ENCODE measurements around the gene IGSF11.
"Not testable (repeated sequence)": the region's sequence is repeated elsewhere in the genome, so short reads cannot be mapped to it uniquely, and the experiment has no call there.

The IGSF11 gene, protein sequence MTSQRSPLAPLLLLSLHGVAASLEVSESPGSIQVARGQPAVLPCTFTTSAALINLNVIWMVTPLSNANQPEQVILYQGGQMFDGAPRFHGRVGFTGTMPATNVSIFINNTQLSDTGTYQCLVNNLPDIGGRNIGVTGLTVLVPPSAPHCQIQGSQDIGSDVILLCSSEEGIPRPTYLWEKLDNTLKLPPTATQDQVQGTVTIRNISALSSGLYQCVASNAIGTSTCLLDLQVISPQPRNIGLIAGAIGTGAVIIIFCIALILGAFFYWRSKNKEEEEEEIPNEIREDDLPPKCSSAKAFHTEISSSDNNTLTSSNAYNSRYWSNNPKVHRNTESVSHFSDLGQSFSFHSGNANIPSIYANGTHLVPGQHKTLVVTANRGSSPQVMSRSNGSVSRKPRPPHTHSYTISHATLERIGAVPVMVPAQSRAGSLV

DNA sequence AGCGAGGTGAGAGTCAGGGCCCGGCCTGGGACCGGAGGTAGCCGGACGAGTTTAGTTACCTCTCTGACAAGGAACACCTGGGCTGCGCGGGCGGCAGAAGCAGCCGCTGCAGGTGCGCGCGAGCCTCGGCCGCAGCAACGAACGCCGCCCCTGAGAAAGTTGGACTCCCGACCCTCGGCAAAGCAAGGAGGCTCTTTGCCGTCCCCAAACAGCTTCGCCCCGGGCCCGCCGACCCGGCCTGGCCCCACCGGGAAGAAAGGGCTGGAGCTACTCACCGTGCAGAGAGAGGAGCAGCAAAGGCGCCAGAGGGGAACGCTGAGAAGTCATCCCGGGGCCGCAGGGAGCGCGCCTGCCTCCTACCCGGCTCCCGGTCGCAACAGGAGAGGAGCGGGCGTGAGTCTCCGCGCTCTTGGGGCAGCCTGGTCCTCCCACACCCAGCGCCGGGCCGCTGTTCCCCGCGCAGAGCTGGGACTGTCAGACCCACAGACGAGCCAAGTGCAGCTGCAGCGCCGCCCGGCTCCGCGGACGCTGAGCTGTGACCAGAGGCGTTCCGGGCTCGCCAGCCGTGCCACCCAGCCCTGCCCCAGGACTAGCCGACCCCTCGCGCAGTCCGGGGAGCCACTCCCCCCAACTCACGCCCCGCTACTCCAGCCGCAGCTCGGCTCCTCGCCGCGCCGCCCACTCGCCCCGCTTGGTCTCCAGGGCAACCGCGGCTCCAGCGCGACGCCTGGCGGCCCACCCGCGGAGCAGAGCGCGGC is at the start of gene IGSF11:
Gene IGSF11, minus strand, starts transcription at position 591 of the 758 bp plus-strand sequence. Its CDS starts 264 bp downstream, at position 327.
- peak; percentile 38 for DNase-seq

DNA sequence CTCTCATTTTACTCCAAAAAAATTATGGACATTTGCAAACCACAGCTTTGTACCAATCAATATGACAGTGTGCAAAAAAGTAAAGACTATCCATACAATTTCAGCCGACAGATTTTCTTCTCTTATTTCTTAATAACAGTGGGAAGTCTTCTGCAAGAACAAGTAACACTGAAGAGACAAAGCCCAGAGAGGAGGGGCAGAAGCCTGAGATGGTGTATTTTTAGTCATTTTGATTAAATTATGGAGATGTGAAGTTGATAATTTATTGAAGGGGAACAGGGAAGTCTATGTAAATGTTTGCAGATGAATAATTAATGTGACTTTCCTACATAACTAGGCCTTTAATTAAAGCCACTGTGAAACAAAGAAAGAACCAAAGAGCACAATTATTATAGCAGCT is 45.7 kb upstream of the IGSF11 start:
- DNase-seq: no peak

DNA sequence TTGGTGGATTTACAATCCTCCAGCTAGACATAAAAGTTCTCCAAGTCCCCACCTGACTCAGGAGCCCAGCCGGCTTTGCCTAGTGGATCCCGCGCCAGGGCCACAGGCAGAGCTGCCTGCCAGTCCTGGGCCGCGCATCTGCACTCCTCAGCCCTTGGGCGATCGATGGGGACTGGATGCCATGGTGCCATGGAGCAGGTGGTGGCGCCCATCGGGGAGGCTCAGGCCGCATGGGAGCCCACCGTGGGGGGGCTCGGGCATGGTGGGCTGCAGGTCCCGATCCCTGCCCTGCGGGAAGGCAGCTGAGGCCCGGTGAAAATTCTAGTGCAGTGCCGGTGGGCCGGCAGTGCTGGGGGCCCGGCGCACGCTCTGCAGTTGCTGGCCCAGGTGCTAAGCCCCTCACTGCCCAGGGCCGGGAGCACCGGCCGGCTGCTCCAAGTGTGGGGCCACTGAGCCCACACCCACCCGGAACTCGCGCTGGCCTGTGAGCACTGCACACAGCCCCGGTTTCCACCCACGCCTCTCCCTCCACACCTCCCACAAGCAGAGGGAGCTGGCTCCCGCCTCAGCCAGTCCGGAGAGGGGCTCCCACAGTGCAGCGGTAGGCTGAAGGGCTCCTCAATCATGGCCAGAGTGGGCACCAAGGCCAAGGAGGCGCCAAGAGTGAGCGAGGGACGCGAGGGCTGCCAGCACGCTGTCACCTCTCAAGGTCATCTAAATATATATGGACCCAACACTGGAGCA is 38.8 kb upstream of the IGSF11 start:
- no peak for DNase-seq

DNA sequence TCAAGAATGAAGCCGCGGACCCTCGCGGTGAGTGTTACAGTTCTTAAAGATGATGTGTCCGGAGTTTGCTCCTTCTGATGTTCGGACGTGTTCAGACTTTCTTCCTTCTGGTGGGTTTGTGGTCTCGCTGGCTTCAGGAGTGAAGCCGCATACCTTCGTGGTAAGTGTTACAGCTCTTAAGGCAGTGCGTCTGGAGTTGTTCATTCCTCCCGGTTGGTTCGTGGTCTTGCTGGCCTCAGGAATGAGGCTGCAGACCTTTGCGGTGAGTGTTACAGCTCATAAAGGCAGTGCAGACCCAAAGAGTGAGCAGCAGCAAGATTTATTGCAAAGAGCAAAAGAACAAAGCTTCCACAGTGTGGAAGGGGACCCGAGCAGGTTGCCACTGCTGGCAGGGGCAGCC is 37.8 kb upstream of the IGSF11 start:
- DNase-seq: not testable (repeated sequence)

DNA sequence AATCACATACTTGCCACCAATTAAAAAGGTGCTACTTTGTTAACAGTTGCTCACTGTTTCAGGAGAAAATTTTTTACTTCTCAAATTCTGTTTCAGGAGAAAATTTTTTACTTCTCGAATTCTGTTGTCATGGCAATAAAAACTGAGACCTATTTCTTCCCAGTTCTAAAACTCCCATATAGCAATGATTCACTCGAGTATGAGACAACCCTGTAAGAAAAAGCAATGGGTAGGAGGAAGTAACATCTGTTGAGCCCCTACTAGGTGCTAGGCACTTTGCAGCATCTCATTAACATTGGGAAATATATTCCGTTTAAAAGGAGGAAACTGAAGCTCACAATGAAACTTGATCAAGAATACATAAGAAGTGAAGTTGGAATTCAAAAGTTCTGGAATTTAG is 35.1 kb upstream of the IGSF11 start:
- DNase-seq: no peak

DNA sequence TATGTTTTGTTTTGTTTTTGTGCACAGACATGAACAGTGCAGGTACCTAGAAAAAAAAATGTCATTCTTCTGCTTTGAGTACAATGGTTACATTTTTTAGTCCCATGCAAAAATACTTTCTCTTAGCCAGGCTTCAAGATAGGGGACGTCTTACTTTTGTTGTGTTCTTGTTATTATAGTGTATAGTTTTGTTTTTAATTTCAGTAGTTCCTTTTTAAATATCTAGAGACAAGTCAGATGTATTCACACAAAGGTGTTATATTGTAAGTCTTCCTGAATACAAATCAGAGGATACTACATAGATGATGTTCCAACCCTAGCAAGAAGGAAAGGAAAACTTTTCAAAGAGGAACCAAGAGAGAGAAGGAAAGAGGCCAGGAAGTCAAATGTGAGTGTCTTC is 28.8 kb upstream of the IGSF11 start:
- no peak for DNase-seq

DNA sequence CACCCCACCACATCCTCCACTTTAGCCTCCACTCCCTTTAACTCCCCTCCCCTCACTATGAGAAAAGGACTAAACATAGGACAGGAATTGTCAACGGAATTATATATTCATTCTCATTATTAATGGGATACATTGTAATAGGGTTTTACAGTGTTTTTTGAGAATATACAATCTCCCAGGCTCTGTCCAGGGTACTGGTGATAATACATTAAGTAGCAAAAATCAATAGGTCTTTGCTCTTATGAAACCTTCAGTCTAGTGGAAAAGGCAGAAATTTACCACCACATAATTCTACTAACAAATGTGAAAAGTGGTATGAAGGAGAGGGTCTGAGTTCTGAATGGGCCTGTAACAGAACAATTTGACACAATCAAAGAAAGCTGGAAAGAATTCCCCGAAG is 28.2 kb upstream of the IGSF11 start:
- DNase-seq: no peak

DNA sequence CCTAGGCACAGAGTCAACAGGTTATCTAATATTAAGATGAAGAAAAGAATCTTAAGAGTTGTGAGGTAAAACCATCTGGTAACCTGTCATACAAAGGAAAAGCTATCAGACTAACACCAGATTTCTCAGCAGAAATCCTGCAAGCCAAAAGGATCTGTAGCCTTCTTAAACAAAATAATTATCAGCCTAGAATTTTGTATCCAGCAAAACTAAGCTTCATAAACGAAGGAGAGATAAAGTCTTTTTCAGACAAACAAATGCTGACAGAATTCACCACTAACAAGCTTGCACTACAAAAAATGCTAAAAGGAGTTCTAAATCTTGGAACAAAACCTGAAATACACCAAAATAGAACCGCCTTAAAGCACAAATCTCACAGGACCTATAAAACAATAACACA is 9.9 kb upstream of the IGSF11 start:
- DNase-seq: no peak

DNA sequence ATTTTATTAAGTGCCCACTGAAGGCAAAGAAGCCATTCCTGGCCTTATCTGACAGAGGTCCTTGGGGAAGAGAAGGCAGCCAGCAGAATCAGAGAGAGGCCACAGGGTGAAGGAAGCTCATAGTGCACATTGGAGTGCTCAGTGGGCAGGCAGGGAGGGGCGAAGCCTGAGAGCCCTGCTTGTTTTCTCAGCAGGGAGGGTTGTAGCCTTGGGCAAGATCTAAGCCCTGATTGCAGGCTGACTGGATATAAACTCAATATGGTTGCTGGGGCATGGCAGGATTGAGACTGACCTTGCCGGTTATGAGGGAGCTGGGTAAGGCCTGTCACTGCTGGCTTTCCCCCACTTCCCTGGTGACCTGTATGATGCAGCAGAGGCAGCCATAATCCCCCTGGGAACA is 7.5 kb upstream of the IGSF11 start:
- DNase-seq: no peak

DNA sequence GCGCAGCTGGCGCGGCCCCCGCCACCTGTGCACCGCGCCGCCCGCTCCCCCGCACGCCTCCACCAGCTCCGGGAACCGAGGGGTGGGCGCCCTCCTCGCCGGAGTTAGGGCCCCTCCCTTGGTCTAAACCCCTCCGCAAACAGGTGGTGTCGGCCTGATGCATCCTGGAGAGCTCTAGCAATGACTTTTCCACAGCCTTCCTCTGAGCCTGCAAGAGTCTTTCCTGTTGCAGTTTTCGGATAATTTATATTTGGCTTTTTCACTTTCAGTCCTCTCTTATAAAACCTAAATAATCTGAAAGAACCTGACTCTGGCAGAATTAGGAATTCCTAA is 334 bp upstream of the IGSF11 start:
- DNase-seq: no peak

DNA sequence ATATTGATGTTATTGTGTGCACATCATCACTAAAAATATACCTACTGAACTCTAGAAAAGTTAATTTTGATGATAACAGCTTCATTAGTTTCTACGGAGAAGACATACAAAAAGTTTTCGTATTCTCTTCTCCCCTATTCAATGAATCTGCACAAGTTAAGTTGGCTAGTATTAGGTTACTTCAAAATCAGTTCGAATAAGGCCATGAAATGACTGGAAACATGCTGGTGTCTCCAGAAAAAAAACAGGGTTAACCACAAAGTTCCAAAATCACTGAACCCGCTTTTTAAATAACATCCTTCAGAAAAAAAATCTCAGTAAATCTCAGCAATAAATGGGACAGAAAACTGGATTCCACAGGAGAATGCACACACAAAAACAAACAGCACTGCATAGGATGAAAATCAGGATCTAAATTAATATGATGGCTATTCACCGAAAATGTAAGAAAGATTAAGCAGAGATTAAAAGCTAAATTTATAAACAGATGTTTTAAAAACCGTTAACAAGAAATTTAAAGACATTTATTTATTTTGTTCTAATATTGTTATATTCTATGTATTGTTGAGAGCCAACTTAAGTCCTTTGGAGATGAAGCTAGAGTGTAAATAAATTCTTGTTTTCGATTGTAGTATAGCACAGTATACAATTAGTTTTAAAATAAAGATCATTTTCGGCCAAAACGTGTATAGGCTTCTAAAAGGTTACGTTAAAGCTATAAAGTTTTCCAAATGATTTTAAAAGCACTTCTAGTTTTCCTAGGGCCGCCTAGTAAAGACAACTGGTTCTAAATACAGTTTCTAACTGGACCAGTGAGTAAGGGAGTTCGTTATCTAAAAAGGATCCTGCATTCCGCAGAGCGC is 1.0 kb downstream of the IGSF11 start:
- DNase-seq: no peak

DNA sequence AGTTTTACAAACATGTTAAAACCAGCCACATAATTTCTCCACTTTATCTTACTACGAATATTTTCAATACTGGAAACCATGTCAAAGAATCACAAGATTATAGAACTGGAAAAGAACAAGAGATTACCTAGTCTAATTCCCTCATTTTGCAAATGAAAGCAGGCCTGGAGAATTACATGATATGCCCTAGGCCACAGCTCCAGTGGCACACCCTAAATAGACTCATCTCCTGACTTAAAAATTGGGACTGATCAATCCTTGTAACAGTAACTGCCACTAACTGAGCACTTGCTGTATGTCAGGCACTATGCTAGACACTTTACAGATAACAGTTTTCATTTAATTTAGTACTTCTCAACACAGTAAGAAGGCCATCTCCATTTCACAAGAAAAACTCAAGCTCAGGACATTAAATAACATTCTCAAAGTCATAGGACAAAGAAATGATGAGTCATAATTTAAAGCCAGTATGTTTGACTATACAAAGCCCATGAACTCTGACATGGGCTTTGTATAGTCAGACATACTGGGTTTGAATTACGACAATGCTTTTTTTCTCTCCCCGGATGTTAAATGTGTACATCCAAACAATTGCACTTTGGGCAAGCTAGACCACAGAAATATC is 9.4 kb downstream of the IGSF11 start:
- no peak for DNase-seq

DNA sequence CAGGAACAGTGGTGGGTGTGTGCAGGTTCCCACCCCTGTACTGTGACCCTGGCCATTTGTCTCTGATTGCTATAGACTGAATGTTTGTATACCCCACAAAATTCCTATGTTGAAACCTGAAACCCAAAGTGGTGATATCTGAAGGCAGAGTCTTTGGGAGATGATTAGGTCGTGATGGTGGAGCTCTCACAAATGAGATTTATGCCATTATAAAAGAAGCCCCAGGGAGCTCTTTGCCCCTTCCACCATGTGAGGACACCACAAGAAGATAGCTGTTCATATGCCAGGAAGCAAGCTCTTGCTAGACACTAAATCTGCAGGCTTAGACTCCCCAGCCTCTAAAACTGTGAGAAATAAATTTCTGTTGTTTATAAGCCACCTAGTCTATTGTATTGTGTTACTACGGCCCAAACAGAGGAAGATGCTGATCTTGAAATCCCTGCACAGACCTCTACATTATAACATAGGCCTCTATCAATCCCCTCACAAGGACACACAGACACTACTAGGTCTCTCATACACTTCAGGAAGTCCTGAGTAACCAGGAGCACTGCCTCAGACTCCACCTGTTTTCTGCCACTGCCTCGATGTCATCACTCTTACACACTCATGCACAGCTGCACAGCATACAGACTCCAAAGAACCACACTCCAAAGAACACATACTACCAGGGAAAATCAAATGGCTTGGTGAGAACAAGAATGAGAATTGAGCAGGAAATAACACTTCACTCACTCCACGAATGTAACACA is 14.7 kb downstream of the IGSF11 start:
- DNase-seq: no peak

DNA sequence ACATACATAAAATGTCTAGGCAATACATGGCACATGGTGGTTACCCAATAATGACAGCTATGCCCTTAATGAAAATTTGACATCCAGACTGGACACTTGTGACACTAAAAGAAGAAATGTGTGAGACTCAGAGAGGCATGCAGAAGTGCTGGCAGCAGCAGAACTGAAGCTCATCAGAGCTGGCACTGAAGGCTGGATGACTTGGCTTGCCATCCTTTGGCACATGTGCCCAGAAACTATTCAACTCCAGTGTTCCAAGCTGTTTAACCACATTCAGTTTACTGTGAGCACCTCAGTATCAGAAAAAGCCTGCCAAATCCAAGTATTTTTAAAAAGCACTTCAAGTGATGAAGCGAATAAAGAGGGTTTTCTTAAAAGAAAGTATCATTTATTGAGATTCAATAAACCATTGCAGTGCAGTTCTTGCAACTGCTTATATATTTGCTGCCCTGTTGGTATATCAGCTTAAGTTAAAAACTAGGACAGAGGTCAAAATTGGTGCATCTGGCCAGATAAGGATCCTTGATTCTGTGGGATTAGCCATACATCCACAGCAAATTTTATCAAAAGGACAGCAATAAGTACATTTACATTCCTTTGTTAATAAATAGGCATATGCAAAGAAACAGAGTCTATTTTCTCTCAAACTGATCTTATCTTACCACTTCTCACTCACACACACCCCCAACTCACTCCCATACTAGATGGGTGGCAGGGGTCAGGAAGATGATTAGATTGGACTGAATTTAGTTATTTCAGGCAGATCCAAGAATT is 15.8 kb downstream of the IGSF11 start:
- DNase-seq: no peak

DNA sequence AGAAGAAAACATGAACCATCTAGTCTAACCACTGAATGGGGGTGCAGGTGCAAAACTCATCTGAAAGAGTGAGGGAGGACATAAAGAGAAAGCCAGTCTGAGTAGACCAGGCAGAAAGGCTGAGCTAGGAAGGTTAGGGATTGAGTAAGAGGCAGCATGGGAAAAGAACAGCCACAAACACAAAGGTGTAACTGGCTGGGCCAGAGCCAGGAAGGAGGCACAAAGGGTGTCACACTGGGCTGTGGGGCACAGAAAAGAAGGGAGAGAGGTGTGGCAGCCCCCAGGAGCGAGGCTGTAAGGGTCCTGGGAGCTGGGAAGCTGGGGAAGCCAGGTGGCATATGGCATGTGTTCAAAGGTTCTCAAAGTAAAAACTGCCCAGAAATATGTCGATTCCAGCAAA is 18.7 kb downstream of the IGSF11 start:
- DNase-seq: no peak

DNA sequence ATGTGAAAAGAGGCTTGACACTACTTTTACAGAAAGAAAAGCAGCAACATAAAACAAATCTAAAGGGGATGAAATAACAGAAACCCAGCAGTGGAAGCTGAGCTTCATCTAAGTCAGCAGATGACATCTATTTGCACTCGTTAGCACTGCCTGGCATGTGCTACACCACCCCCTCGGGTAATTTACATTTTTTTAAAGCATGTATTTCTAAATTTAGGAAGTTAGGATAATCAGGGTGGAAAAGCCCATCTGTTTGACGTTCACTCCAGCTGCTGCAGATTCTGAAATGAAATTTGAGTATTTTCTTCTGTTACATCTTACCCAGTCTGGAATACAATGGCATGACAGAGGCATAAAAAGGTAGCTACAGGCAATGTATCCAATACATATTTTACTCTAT is 20.7 kb downstream of the IGSF11 start:
- DNase-seq: no peak

DNA sequence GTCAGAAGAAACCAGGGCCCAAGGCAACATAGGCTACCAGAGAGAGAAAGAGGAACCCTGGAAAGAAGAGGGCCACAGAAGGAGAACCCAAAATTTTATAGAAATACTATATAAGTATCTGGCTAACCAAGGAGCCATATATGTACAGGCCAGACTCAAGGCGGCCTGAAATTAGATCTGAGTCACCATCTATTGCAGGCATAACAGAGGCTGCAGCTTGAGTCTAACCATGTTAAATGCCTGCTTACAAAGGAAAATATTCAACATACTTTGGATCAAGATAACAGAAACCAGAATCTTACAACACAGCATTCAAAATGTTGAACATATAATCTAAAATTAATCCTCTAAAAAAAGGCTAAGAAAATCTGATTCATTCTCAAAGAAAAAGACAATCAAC is 23.1 kb downstream of the IGSF11 start:
- DNase-seq: no peak

DNA sequence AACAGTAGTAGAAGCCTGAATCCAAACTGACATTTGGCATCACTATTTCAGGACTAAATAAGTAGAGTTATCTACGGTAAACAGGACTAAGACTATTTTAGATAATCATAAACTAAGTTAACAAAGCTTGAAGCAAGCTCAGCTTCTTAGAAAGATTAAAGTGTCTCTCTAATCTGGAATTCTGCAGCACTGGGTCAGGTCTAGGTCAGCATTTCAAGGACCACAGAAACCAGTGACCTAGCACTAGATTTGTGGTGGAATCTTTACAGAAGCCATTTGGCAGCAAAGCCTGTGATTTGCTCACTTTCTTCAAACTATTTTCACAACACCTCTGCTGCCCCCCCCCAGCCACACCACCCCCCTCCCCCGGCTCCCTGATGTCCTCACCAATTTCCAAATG is 37.5 kb downstream of the IGSF11 start:
- no peak for DNase-seq

DNA sequence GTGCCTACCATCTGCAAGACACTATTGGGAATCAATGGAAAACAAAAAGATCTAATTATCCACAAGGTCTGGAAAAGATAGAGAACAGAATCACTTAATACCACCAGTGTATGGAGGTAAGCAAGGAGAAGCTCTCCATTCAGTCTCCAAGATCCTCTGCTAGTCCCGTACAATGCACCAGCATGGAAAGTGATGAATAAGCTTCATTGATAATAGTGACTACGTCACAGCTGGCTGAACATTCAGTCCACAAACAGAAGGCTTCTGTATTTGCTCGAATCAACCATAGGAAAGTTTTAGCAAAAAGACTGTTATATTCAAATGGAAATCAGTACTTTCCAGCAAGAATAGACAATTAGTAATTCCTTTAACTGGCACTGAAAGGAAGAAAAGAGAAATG is 42.9 kb downstream of the IGSF11 start:
- no peak for DNase-seq

DNA sequence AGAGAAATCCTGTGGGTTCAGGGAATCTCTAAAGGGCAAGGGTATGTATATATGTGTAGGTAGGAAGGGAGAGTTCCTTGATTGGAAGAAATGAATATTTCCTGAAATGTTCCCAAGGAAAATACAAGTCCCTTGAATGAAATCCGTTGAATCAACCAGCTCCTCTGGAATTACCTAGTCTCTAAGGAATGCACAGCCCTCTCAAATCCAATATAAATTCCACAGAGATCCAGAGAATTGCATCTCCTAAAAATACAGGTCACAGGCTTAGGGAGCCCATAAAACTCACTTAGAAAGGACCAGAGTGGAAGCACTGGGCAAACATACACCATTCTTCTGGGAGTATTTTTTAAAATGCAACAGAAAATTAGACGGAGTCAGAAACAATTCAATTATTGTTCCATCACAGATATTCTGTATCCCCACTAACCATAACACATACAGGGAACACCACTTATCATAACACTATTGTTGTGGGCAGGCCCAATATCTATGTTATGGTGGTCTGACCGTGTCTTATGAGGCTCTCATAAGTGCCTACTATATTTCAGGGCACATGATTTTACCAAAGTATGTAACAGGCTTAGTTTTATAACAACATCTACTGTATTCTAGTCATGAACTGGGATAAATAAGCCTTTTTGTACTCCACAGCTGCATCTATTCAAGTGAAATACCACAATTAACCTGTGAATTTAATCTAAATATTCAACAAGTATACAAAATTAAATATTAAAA is 43.7 kb downstream of the IGSF11 start:
- no peak for DNase-seq

Data from NCI-H510A treated with DMSO at 0.1 percent for 48 hours (cell line).